ENCODE data around the gene BACE1.

DNA sequence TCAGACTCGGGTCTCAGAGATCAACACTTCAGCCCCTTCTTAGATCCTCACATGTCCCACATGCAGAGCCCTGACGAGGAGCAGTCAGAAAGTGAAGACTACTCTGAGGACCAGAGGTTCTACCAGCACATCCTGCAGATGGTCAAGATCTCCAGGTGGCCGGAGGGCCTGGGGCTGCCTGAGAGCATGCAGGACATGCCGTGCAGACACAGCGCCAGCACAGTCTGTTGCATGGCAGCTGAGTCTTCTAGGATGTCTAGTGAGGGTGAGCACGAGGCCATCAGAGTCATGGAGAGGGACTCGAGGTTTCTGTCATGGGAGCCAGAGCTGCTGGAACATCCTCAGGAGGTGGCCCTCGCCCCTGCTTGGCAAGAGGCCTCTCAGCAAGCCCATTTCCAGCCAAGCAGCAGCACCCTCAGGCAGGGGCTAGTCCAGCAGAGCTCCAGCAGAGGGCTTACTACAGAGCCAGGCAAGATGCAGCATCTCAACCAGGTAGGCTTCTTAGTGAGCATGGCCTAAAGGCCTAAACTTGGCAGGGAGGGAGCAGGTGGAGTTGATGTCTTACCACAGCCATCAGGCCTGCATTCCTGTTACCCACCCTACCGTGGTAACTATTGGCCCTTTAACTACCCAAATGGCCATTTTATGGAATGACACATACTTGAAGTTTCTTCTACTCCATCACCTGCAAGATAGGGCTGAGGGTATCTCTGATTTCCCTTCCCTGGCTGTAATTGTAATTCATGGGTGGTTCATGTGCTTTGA lies 40.3 kb upstream of the BACE1 start:
- TF ChIP-seq CTCF (IDR thresholded peaks at IDR 0.05), result no peak
- TF ChIP-seq, protein P1, sequence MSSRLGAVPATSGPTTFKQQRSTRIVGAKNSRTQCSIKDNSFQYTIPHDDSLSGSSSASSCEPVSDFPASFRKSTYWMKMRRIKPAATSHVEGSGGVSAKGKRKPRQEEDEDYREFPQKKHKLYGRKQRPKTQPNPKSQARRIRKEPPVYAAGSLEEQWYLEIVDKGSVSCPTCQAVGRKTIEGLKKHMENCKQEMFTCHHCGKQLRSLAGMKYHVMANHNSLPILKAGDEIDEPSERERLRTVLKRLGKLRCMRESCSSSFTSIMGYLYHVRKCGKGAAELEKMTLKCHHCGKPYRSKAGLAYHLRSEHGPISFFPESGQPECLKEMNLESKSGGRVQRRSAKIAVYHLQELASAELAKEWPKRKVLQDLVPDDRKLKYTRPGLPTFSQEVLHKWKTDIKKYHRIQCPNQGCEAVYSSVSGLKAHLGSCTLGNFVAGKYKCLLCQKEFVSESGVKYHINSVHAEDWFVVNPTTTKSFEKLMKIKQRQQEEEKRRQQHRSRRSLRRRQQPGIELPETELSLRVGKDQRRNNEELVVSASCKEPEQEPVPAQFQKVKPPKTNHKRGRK (CRISPR knock-in tag; IDR thresholded peaks at IDR 0.05; ENCODE audit: borderline replicate concordance), result no peak
- TF ChIP-seq, protein P2, sequence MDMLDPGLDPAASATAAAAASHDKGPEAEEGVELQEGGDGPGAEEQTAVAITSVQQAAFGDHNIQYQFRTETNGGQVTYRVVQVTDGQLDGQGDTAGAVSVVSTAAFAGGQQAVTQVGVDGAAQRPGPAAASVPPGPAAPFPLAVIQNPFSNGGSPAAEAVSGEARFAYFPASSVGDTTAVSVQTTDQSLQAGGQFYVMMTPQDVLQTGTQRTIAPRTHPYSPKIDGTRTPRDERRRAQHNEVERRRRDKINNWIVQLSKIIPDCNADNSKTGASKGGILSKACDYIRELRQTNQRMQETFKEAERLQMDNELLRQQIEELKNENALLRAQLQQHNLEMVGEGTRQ (CRISPR knock-in tag; IDR thresholded peaks at IDR 0.05), result no peak
- TF ChIP-seq AFF4 (CRISPR knock-in tag; IDR thresholded peaks at IDR 0.05; ENCODE audit: borderline replicate concordance), result no peak
- TF ChIP-seq SMAD3 (CRISPR knock-in tag; IDR thresholded peaks at IDR 0.05; ENCODE audit: borderline replicate concordance), result no peak
- no peak for TF ChIP-seq ZNF121 (CRISPR knock-in tag; IDR thresholded peaks at IDR 0.05)
- no peak for TF ChIP-seq MAX (CRISPR knock-in tag; IDR thresholded peaks at IDR 0.05)
- no peak for TF ChIP-seq USF1 (CRISPR knock-in tag; IDR thresholded peaks at IDR 0.05)
- no peak for TF ChIP-seq NR3C1 (CRISPR knock-in tag; conservative IDR thresholded peaks at IDR 0.05; ENCODE audit: low read depth)
- TF ChIP-seq ZNF281 (CRISPR knock-in tag; IDR thresholded peaks at IDR 0.05), result no peak
- TF ChIP-seq ZNF263 (CRISPR knock-in tag; IDR thresholded peaks at IDR 0.05; ENCODE audit: low read depth), result no peak
- TF ChIP-seq ZBTB43 (CRISPR knock-in tag; IDR thresholded peaks at IDR 0.05), result no peak
- no peak for TF ChIP-seq SMAD4 (CRISPR knock-in tag; IDR thresholded peaks at IDR 0.05)

Data from WTC11 (cell line).